ENCODE data around the gene SACM1L. TPM values are rescaled to one million over a fixed set of nuclear protein-coding genes. Genes with fewer than 3 reads are reported as not detected.

Gene SACM1L
- total RNA-seq, 1 experiment from 2014 or later = 31.6 TPM

DNA sequence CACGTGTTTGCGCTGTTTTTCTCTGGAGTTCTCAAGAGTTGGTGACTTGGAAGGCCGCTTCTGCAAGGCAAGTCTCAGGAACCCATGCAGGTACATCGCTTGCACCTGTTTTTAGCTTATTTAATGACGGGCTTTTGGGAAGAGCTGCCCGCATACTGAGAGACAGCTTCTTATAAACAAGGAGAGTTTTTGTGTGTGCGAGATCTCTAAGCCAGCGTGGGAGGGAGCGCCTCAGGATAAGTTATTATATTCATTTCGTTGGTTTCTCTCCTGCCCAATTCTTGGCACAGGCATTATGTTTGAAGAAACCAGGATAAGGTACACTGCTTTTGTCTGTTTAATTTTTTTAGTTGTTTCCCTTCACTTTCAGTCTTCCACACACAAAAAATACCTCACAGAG lies 11.4 kb upstream of the SACM1L start:
- H3K9me3 ChIP-seq (ENCODE audit: control insufficient read depth, insufficient read depth, low read depth, low read length) = no peaks in the 10 kb centered on the region
- no peak for DNase-seq (ENCODE audit: low read depth, low spot score)
- TF ChIP-seq TCF7L2 (IDR thresholded peaks at IDR 0.05; ENCODE audit: low read depth, low read length) = no peak
- TF ChIP-seq POLR2AphosphoS5 (IDR thresholded peaks at IDR 0.05; ENCODE audit: low read depth, low read length) = no peak
- TF ChIP-seq, protein P1, sequence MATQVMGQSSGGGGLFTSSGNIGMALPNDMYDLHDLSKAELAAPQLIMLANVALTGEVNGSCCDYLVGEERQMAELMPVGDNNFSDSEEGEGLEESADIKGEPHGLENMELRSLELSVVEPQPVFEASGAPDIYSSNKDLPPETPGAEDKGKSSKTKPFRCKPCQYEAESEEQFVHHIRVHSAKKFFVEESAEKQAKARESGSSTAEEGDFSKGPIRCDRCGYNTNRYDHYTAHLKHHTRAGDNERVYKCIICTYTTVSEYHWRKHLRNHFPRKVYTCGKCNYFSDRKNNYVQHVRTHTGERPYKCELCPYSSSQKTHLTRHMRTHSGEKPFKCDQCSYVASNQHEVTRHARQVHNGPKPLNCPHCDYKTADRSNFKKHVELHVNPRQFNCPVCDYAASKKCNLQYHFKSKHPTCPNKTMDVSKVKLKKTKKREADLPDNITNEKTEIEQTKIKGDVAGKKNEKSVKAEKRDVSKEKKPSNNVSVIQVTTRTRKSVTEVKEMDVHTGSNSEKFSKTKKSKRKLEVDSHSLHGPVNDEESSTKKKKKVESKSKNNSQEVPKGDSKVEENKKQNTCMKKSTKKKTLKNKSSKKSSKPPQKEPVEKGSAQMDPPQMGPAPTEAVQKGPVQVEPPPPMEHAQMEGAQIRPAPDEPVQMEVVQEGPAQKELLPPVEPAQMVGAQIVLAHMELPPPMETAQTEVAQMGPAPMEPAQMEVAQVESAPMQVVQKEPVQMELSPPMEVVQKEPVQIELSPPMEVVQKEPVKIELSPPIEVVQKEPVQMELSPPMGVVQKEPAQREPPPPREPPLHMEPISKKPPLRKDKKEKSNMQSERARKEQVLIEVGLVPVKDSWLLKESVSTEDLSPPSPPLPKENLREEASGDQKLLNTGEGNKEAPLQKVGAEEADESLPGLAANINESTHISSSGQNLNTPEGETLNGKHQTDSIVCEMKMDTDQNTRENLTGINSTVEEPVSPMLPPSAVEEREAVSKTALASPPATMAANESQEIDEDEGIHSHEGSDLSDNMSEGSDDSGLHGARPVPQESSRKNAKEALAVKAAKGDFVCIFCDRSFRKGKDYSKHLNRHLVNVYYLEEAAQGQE (IDR thresholded peaks at IDR 0.05; ENCODE audit: insufficient read depth in 1 of 2, low read depth in 2 of 2, low read length in 1 of 2) = no peak
- no peak for TF ChIP-seq SIN3A (IDR thresholded peaks at IDR 0.05; ENCODE audit: borderline replicate concordance, insufficient read depth, low read depth, low read length)
- TF ChIP-seq, protein P2, sequence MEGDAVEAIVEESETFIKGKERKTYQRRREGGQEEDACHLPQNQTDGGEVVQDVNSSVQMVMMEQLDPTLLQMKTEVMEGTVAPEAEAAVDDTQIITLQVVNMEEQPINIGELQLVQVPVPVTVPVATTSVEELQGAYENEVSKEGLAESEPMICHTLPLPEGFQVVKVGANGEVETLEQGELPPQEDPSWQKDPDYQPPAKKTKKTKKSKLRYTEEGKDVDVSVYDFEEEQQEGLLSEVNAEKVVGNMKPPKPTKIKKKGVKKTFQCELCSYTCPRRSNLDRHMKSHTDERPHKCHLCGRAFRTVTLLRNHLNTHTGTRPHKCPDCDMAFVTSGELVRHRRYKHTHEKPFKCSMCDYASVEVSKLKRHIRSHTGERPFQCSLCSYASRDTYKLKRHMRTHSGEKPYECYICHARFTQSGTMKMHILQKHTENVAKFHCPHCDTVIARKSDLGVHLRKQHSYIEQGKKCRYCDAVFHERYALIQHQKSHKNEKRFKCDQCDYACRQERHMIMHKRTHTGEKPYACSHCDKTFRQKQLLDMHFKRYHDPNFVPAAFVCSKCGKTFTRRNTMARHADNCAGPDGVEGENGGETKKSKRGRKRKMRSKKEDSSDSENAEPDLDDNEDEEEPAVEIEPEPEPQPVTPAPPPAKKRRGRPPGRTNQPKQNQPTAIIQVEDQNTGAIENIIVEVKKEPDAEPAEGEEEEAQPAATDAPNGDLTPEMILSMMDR (IDR thresholded peaks at IDR 0.05) = no peak
- CTCF ChIA-PET = no interaction called here
- intact Hi-C loops (cut with micrococcal nuclease; ENCODE audit: unreplicated experiment) (no loop called here), in situ Hi-C loops (cut with HindIII; ENCODE audit: low pct_unique_long_range_greater_than_20kb, low sequenced_read_pairs) (no loop called here)
- H3K27ac ChIP-seq (ENCODE audit: low read length) = no peak overlapping the region
- no peaks in the 10 kb centered on the region for H3K4me1 ChIP-seq (ENCODE audit: control insufficient read depth, insufficient read depth, low read length)
- H3K36me3 ChIP-seq (ENCODE audit: control insufficient read depth, insufficient read depth, low read length) = peaks cover 2% of the 10 kb centered on the region
- TSS peak; percentile 34 for BruUV-seq (replicated peaks)
- no peaks in the 10 kb centered on the region for H3K27me3 ChIP-seq (ENCODE audit: control insufficient read depth, insufficient read depth, low read length)
- no peak overlapping the region for H3K4me3 ChIP-seq (ENCODE audit: low read depth in 2 of 2, low read length in 2 of 2)
- no peak for ATAC-seq
- POLR2A ChIA-PET = no interaction called here

DNA sequence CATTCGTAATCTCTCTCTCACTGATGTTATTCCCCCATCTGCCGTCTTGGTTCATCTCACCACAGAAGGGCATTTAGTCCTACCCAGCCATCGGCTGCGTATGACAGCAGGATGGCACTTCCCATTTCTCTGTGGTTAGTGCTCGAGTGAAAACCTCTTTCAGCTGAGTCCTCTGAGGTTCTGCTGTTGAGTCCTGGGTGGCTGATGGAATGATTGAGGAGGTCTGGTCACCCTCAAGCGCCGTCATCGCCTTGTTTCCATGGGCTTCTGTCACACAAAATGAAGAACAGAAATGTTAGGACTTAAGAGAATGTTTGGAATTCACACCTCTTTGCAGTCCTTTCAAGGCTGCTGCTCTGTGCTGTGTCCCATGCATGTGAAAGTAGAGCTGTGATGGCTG lies 9.4 kb upstream of the SACM1L start:
- BruUV-seq (replicated peaks) = no TSS peak
- ATAC-seq (no peak), DNase-seq (ENCODE audit: low read depth, low spot score) (no peak)
- no peaks in the 10 kb centered on the region for H3K27me3 ChIP-seq (ENCODE audit: control insufficient read depth, insufficient read depth, low read length)
- TF ChIP-seq SIN3A (IDR thresholded peaks at IDR 0.05; ENCODE audit: borderline replicate concordance, insufficient read depth, low read depth, low read length) (no peak), POLR2AphosphoS5 (IDR thresholded peaks at IDR 0.05; ENCODE audit: low read depth, low read length) (no peak), TCF7L2 (IDR thresholded peaks at IDR 0.05; ENCODE audit: low read depth, low read length) (no peak)
- TF ChIP-seq, protein P1 (IDR thresholded peaks at IDR 0.05; ENCODE audit: insufficient read depth in 1 of 2, low read depth in 2 of 2, low read length in 1 of 2) = no peak
- TF ChIP-seq, protein P2 (IDR thresholded peaks at IDR 0.05) = no peak
- H3K36me3 ChIP-seq (ENCODE audit: control insufficient read depth, insufficient read depth, low read length) = 0 out of 2 replicates have a peak, but pooled peaks cover 2% of the 10 kb centered on the region
- no peak overlapping the region for H3K4me3 ChIP-seq (ENCODE audit: low read depth in 2 of 2, low read length in 2 of 2)
- in situ Hi-C loops (cut with HindIII; ENCODE audit: low pct_unique_long_range_greater_than_20kb, low sequenced_read_pairs) = no loop called here
- no peak overlapping the region for H3K27ac ChIP-seq (ENCODE audit: low read length)
- H3K4me1 ChIP-seq (ENCODE audit: control insufficient read depth, insufficient read depth, low read length) = no peaks in the 10 kb centered on the region
- CTCF ChIA-PET = no interaction called here
- intact Hi-C loops (cut with micrococcal nuclease; ENCODE audit: unreplicated experiment) = no loop called here
- no peaks in the 10 kb centered on the region for H3K9me3 ChIP-seq (ENCODE audit: control insufficient read depth, insufficient read depth, low read depth, low read length)
- POLR2A ChIA-PET = no interaction called here

All from Panc1 (cell line).